HPDE6-E6E7 (cell line): ENCODE results near the gene MYL3.

ENCODE experiments used
- DNase-seq: peaks from one replicate; pipeline ENCODE4 v3.0.0; 2011; ENCODE audit warnings: missing footprints; ENCODE audit errors: extremely low spot score

The MYL3 gene

GRCh38 chr3:46849686-46850467, 13.4 kb downstream of the MYL3 start:
- DNase-seq, result no peak

DNA sequence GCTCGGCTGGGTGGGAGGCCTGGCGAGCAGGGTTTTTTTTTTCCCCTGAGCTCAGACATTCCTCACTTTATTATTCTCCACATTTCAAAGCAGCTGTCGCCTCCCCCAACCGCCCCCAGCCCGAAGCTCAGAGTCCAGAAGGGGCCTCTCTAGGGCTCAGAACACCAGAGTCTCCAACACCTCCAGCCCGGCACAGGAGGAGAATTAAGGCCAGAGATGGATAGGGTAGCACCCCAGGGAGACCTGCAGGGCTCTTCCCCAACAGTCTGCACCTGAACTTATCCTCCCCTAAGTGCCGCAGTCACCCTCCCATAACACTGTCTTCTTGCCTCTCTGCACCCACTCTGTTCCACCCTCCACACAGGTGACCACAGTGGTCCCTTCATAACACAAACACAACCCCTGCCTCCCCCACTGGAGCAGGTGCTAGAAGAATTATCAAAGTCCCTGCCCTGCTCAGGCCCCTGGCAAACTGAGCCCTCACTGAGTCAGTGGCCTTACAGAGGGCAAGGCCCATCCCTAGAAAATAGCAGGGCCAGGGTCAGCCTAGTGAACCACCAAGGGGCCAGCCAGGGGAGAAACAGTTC, 14.1 kb downstream of the MYL3 start:
- no peak for DNase-seq

DNA sequence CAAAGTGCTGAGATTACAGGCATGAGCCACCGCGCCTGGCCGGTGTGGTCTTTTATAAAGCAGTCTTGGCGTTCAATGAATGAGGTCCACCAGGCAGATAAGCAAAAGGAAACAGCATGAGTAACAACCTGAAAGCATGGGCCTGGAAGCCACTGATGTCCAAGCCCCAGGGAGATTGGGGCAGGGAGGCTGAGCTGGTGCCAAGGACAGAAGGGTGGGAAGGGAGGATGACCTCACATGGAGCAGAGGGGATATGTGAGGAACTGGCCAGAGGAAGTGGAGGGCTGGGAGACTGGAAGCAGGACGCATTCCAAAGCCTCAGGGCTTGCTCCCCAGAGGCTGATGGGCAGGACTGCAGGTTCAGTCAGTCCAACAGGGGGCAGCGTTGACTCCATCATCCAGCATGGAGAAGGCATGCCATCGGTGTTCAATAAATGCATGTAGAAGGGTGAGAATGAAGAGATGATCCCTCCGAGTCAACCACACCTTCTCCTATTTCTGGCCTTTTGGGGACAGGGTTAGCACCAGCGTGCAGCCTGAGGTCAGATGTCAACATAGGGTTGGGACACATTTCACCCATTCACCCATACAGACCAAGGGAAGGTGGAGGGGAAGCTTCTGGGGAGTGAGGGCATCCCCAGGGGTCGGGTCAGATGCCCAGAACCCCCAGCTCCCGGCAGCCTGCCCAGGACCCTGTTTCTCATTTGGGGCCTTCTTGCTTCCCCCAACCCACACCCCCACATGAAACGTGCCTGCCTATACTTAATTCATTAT, 14.8 kb downstream of the MYL3 start:
- DNase-seq, result no peak

- no peak for DNase-seq
Observed at GRCh38 chr3:46847744-46848143, 15.5 kb downstream of the MYL3 start.

DNA sequence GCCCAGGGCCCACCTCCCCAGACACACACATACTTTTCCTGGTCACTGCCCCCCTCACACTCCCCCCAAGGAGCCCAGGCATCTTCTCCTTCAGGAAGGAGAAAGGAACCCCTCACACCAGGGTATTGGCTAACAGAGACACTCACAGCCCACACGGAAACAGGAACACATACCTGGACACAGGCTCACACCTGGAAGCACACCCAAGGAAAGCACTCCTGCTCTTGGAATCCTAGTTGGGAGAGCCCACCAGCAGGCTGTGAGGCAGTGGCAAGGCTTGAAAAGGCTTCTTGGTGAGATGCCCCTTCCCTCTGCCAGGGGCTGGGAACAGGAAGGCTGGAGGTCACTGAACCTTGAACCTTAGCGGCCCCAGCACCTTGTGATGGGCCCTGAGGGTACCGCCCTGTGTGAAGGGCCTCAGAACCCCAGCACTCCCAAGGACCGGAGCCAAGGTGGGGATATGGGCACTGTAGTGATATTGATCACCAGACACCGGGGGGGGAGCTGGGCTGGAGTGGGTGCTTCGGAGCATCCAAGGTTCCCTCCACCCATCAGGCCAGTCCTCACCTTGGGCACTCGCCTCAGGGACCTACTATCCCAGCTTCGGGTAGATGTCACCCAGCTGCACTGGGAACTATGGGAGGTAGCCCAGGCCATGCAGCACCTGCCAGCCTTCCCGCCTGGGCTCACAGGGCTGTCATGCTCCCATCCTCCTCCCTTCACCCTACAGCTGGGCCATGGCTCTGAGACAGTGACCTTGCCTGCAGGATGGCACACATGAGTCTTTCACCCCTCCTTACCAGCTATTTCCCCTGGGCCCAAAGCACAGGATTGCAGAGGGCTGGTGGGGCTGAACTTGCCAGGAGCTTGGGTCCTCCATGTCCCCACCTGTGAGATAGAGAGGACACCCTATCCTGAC, 16.4 kb downstream of the MYL3 start:
- DNase-seq, result no peak

DNA sequence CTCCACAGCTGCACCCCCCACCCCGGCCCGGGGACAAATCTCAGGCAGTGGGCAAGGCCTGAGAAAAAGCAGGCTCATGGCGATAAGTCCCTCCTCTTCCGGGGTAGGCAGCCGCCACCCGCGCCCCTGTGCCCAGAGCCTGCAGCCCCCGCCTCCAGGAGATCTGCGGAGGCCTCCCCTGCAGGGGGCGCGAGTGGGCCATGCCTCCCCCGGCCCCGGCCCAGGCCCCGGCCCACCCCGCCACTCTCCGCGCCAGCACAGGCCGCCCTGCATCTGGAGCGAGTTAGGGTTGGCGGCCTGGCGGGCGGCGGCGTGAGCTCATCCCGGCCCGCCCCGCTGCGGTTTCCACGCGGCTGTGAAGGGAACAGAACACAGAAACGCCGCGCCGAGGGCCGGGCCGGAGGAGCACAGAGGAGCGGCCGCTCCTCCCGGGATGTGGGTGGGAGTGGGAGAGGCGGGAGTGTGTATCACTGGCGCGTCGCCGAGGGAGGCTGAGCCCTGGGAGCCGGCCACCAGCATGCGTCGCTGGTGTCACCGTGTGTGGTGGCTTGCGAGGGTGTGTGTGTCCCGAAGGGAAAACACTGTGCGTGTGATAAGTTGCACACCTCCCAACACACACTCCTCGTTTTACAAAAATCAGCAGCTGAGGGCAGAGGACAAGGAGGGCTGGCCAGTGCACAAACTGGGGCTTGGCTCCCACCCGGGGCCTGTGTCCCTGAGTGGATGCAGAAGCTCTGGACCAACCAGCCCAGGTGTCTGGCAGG, 17.2 kb downstream of the MYL3 start:
- DNase-seq, result no peak

- DNase-seq, result no peak
Observed at GRCh38 chr3:46845397-46845859, 17.8 kb downstream of the MYL3 start.

- DNase-seq, result no peak
Observed at GRCh38 chr3:46844881-46845312, 18.3 kb downstream of the MYL3 start.

DNA sequence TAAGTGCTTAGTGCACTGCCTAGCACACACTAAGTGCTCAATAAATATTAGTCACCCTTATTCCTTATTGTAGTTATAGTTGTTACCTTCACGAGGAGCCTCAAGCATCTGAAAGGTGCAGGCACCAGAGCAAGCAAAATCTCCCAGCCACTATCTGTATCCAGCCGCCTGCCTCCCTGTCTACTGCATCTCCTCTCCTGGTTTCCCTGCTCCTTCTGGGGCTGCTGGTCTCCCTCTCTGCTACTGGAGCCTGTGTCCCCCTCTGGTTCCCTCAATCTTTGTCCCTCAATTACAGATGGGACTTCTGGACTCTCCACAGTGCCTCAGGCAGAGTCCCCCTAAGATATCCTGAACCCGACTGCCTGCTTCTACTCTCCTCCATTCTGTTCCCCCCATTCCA, 18.8 kb downstream of the MYL3 start:
- DNase-seq, result no peak

DNA sequence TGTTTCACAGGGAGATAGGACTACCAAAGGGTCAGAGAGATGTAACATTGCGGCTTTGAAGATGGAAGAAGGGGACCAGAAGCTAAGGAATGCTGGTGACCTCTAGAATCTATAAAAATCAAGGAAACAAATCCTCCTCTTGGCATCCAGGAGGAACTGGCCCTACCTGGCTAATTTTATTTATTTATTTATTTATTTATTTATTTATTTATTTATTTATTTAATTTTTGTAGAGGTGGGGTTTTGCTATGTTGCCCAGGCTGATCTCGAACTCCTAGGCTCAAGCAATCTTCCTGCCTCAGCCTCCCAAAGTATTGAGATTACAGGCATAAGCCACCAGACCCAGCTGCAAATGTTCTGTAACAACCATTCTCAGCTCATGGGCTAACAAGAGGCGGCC, 19.7 kb downstream of the MYL3 start:
- DNase-seq, result no peak

GRCh38 chr3:46840491-46840890, 22.8 kb downstream of the MYL3 start:
- DNase-seq, result no peak

- DNase-seq, result no peak
Observed at GRCh38 chr3:46838301-46838700, 24.9 kb downstream of the MYL3 start.

- DNase-seq, result no peak
Observed at GRCh38 chr3:46835491-46835890, 27.8 kb downstream of the MYL3 start.

- DNase-seq, result no peak
Observed at GRCh38 chr3:46835054-46835453, 28.2 kb downstream of the MYL3 start.

DNA sequence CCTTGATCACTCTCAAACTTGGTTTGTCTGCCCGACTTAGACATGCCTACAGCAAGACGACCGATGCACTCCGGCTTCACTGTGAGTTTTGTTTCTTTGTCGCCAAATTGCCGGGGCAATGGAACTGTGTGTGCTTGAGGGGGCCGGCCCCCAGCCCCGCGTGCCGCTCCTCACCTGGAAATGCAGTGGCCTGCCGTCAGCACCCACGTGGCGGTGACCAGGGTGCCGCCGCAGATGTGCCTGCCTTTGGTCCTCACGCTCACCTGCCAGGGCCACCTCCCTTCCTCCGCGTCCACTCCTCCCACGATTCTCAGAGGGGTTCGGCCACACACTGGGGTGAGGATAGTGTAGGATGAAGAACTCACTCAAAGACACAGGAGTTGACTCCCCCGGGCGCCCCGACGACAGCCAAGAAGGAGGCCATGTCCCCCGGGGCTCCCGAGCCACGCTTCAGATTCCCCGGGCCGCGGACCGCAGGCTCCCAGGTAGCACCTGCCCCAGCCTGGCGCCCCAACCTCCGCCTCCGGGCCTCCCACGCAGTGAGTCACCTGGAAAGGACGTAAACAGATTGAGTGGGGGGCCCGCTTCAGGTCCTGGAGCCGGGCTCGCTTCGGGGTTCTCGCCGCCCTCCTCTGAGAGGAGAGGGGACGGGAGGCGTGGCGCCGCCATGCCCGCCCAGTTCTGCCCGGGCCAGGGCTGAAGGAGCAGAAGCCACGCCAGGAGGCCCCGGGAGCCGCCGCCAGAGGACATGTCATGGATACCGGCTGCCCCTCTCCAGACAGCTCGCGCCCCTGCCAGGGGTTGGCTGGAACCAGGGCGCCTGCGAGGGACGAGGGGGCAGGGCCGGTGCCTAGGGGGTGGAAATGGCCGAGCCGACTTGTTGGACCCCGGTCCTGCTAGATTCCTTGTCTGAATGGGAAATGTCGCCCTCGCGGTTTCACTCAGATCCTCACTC, 29.6 kb downstream of the MYL3 start:
- DNase-seq, result no peak

DNA sequence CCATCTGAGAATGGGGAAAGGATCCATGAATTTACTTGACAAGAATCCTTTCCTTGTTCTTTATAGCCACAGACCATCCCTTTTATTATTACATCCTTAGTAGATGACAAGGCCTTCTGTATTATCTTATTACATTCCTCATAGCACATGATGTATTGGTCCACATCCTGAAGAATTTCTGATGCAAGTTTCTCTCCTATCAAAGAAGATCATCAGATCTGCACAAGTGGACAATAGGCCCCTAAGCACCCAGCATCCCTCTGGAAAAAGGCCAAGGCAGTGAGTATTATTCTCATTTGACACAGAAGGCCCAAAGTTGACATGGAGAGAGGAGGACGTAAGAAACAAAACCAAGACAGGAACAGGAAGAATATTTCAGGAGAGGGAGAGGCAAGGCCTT, 31.4 kb downstream of the MYL3 start:
- DNase-seq, result no peak

- DNase-seq, result no peak
Observed at GRCh38 chr3:46831316-46831715, 31.9 kb downstream of the MYL3 start.

GRCh38 chr3:46830801-46831200, 32.4 kb downstream of the MYL3 start:
- DNase-seq, result no peak

DNA sequence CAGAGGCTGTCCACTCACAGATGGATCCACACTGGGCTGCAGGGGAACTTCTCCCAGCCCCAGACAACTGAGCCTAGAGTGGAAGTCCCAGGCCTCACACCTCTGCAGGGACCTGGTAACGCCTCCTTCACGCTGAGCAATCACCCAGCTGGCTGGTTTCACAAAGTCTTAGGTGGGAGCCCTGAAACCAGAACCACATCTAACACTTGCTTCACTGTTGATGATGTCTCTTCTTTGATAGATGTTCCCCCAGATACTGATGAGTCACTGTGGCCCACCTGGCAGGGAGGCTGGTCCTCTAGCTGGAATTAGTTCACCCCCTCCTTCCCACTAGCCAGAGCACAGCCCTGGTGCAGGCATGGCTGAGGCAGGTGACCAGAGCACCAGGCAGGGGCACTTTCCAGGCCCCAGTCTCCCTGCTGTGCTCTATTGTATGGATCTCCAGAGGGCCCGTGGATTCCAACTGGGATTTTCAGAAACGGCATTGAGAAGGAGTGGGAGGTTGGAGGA, 33.5 kb downstream of the MYL3 start:
- no peak for DNase-seq

GRCh38 chr3:46825450-46825849, 37.8 kb downstream of the MYL3 start:
- DNase-seq, result no peak
